Stimulated activated CD4-positive, alpha-beta T cell treated with anti-CD3 and anti-CD28 coated beads, Interleukin-15, amount 100 ng/mL, for 24 hours (primary cell): ENCODE data around the gene CORO1C.

Experiments
- DNase-seq: peaks from one replicate; pipeline ENCODE4 v3.0.0-alpha.2; 2020

Gene CORO1C

GRCh38 chr12:108613548-108613947 lies 117.8 kb downstream of the CORO1C start:
- DNase-seq: no peak

- no peak for DNase-seq
Observed at GRCh38 chr12:108612788-108613282, 118.5 kb downstream of the CORO1C start.

DNA sequence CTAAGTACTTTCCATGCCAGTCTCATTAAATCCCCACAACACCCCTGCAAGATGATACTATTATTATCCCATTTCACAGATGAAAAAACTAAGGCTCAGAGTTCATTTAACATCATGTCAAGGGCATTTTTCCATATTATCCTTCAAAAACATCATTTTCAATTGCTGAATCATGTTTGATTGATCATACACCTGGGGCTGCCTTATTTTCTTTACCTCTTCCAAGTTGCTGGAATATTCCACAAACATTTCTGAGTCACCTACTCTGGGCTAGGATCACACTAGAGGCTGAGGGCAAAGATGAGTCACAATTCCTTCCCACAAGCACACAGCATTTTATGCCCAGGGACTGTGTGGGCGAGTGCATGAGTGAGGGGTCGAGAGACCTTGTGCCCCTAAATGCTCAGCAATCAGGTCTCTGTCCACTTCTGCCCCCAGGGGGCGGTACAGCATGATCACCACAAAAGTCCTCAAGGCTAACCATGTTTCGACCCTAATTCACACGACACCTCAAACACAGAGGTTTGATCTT lies 119.4 kb downstream of the CORO1C start:
- DNase-seq: peak; percentile 70

DNA sequence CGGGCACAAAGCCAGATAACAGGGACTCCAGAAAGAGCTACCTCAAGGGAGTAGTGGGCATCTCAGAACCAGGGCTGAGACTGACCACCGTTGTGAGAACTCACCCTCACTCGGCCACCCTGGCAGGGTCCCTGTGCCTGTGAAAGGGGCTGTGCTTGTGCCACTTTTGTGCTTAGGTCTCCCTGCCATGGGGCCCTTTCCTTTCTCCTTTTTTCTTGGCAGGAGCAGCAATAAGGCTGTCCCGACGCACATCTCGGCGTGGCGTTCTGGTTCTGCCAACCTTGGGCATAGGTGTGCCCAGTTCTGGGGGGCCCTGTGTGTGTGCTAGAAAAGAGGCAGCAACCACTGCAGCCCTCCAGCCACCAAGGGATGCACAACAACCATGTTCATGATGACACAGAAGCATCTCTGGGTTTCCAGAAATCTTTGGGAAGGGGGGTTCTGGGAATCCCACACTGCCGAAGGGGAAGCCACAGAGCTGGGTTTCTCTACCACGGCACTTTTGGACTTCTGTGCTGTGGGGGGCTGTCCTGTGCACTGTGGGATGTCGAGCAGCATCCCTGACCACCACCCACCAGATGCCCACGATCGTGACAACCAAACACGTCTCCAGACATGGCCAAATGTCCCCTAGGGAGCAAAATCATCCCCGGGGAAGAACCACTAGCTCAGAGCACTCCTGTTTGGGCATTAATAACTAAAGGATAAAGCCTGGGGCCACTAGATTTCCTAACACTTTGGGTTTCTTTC lies 120.3 kb downstream of the CORO1C start:
- no peak for DNase-seq

GRCh38 chr12:108610336-108610815 lies 120.9 kb downstream of the CORO1C start:
- no peak for DNase-seq

DNA sequence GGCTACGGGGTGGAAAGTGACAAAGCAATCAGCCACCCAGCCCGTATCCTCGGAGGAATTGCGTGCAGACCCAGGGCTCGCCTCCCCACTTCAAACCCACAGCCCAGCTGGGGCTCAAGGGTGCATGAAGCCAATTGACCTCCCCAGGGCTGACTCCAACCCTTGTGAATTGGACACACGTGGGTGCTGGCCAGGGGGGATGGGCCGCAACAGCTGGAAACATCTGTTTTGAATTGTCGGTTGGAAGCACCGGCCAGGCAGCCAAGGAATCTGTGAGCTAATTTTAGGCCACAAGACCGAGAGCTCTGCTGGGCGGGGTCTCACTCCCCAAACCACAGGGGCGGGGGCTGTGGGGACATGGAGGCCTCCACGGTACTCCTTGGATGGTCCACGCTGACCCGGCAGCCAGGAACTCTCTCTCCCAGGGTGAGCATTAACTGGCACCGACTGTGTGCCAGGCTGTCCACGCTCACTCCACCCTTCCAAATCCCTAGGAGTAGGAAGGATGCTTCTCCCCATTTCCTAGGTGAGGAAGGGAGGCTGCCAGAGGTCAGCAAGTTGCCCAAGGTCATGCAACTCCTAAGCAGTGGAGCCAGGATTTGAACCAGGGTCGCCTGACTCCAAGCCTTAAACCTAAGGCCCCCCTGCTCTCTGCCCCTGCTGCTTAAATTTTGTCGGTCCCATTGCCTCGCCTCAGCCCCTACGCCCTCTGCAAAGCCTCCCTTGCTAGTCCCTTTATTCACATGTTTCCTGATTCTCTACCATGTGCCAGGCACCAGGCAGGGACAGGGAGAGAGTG lies 121.6 kb downstream of the CORO1C start:
- DNase-seq: no peak

GRCh38 chr12:108608616-108609015 lies 122.7 kb downstream of the CORO1C start:
- DNase-seq: no peak

DNA sequence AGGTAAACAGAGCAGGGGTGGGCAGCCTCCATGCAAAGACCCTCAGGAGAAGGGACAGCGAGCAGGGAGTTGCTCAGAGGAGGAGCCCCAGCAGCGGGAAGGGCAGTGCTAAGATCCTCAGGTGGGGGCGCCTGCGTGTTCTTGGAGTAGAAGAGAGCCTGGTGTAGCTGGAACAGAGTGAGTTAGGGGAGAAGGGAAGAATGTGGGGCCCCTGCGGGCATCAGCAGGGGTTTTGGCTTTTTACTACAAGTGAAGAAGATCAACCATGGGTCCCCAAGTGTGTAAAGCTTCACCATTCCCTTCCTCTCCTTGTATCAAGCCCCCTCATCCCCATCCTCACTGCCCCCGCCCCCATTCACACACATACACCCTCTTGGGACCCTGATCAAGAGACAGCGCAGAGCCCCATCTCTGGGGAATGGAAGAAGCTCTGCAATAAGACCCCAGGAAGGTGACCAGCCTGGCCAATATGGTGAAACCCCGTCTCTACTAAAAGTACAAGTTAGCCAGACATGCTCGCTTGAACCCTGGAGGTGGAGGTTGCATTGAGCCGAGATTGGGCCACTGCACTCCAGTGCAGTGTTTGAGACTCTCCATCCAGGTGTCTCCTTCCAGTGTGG lies 123.2 kb downstream of the CORO1C start:
- DNase-seq: no peak

- no peak for DNase-seq
Observed at GRCh38 chr12:108606492-108606891, 124.8 kb downstream of the CORO1C start.

DNA sequence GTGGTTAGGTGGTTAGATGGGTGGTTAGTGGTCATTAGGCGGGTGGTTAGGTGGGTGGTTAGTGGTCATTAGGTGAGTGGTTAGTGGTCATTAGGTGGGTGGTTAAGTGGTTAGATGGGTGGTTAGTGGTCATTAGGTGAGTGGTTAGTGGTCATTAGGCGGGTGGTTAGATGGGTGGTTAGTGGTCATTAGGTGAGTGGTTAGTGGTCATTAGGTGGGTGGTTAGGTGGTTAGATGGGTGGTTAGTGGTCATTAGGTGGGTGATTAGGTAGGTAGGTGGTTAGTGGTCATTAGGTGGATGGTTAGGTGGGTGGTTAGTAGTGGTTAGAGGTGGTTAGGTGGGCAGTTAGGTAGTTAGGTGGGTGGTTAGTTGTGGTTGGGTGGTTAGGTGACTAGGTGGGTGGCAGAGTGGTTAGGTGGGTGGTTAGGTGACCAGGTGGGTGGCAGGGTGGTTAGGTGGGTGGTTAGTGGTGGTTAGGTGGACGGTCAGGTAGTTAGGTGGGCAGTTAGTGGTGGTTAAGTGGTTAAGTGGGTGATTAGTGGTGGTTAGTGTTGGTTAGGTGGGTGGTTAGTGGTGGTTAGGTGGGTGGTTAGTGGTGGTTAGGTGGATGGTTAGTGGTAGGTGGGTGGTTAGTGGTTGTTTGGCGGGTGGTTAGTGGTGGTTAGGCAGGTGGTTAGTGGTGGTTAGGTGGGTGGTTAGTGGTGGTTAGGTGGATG lies 125.5 kb downstream of the CORO1C start:
- DNase-seq: no peak

- no peak for DNase-seq
Observed at GRCh38 chr12:108605000-108605689, 126.2 kb downstream of the CORO1C start.

GRCh38 chr12:108604208-108604941 lies 126.9 kb downstream of the CORO1C start:
- no peak for DNase-seq

DNA sequence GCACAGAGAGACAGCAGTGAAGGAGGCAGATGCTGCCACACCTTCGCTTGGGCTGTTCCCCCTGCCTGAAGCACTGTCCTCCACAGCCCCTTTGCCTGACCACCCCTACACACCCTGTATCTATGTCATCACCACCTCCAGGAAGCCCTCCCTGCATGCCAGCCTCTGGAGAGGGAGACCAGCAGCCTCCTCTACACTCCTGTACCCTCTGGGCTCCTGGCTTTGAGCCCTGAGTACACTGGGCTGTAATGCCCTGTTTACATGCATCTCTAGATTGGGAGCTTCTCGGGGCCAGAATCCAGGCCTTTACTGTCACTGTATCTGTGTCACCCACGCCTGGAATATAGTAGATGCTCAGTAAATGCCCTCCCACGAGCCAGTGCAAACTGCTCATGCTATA lies 127.6 kb downstream of the CORO1C start:
- no peak for DNase-seq

GRCh38 chr12:108602976-108603704 lies 128.2 kb downstream of the CORO1C start:
- no peak for DNase-seq

GRCh38 chr12:108602209-108602705 lies 129.1 kb downstream of the CORO1C start:
- DNase-seq: no peak

GRCh38 chr12:108600702-108601007 lies 130.7 kb downstream of the CORO1C start:
- DNase-seq: no peak

DNA sequence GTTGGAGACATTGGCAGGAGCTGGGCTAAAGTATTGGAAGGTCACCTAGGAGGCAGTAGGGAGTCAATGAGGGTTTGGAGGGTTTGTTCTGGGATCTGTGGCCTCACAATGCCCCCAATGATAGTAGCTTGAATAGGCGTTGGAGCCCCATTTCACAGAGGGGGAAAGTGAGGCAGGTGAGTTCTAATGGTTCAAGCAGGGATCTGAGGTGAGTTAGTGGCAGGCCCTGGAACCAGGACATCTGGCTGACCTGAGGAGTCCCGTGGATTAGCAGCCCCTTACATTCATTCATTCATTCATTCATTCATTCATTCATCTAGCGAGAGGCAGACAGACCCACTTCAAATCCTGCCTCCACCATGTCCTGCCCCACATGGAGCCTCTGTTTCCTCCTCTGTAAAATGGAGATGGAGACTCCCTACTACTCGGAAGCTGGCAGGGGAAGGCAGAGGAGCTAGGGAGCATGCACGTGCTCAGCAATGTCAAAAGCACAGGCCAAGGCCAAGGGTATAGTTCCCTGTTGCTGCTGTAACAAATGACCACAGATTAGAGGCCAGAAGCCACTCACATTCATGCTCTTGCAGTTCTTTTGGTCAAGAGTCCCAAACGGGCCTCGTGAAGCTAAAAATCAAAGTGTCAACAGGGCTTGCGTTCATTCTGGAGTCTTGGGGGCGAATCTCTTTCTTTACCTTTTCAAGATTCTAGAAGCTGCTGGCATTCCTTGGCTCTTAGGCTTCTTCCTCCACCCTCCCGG lies 131.2 kb downstream of the CORO1C start:
- no peak for DNase-seq

DNA sequence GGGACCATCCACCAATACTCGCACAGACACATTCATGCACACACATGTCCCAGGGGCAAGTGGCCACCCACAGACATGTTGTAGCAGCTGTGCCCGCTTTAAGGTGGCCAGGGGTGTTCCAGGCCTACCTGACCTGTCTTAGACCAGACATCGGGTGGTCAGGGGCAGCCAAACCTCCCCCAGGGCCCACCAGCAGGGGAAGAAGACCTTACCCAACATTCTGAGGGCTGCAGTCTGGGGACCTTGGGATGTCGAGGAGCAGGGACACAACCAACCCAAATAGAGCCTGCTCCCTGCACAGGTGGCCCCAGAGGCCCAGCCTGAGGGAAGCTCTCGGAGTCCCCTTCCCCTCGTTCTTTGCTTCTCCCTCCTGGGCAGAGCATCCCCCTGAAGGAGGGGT lies 131.8 kb downstream of the CORO1C start:
- no peak for DNase-seq

DNA sequence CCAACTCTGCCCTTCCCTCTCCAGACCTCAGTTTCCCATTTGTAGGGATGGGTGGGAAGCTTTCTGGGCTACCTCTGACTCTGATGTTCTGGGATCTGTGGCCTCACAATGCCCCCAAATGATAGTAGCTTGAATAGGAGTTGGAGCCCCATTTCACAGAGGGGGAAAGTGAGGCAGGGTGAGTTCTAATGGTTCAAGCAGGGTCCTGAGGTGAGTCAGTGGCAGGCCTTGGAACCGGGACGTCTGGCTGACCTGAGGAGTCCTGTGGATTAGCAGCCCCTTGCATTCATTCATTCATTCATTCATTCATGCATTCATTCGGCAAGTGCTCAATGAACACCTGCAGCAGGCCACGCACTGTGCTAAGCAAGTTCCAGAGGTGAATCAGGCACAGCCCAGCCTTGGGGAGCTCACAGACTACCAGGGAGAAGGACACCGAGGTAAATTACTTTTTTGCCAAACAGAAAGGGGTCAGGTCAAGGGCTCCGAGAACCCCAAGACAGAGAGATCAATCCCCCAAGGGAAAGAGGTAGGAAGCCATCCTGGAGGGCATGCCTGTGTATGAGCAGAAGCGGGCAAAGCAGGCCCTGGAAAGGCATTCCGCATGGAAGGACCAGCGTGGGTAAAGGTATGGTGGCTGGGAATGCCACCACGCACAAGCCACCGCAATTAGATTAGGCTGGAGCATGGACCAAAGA lies 132.6 kb downstream of the CORO1C start:
- DNase-seq: no peak
